HK-2 (cell line): Measurements from ENCODE around the gene POLD2.

Experiments
- DNase-seq: peaks from one replicate; pipeline ENCODE4 v3.0.0-alpha.2; 2018; ENCODE audit not compliant: unreplicated experiment

POLD2 gene

DNA sequence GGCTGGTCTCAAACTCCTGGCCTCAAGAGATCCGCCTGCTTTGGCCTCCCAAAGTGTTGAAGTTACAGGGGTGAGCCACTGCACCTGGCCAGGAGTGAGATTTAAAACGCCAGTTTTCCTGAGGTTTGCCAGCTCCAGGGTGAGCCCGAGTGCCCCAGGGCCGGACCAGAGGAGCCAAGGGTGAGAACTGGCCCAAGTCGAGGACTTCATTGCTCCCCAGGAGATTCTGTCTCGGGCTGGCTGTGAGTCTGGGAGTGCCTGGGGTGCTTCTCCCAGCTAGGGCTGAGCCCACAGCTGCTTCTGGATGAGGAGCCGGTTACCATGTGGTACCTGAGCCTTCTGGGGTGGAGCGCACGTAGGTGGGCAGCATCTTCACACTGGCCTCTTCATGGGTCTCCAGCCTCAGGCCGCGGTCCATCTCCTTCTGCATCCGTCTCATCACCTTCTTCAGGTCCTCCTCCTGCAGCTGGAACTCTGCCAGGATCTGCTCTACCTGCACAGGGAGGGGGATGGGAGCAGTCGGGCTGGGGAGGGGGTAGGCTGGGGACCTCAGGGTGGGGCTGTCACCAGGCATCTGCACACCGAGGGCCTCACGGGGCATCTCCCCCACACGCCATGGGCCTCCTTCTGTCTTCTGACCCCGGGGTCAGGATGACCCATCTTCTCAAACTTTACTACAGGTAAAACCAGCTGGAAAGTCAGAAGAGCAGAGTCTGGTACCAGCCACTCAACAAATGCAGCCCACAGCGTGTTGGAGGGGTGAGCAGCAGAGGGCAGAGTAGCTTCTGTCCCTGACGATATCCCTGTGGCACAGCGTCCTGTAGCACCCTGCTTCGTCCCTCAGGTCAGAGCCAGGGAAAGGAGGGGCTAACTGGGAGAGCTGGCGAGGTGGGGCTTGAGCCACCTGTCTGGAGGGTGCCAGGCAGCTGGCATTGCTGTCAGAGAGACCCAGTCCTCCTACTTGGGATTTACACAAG lies 29.9 kb upstream of the POLD2 start:
- no peak for DNase-seq

GRCh38 chr7:44151956-44152355 lies 28.6 kb upstream of the POLD2 start:
- no peak for DNase-seq

DNA sequence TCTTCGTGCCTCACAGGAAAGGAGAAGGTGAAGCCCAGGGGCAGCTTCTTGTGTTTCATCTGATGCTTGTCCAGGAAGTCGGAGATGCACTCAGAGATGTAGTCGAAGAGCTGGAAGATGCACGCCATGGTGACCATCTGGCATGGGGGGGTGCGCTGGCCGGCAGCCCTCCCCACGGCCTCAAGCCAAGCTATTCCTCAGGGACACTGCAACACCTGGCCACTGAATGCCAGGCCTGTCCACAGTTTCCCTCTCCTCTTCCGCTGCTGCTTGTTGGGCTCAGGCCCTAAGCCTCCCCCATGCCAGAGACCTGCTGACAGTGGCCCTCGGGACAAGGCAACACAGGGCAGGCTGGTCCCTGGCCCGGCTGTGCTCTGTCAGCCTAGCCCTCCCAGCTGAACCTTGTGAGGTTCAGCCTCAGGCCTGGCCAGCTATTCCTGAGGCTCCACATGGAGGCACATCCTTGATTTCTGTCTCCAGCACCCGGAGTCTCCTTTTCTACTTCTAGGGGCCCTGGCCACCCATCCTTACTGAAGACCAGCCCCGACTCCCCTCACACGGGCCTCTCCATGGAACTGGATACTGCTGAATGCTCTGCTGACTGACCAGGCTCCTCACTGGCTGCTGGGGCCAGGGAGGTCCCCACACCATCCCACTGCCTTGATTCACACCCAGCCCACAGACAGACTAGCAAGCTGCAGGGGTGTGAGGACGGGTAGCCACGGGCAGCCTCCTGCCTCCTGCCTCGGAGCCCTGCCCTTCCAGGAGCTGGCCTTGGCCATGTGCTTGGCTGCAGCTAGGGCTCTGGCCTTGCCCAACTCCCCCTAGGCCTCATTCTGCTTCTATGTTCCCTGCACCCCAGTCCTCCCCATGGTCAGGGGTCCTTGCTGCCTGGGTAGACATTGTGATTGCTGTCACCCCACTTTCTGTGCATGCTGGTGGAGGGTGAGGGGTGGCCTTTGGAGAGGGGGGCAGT lies 27.9 kb upstream of the POLD2 start:
- DNase-seq, result no peak

- no peak for DNase-seq
Measured at GRCh38 chr7:44150466-44150832, 27.1 kb upstream of the POLD2 start.

DNA sequence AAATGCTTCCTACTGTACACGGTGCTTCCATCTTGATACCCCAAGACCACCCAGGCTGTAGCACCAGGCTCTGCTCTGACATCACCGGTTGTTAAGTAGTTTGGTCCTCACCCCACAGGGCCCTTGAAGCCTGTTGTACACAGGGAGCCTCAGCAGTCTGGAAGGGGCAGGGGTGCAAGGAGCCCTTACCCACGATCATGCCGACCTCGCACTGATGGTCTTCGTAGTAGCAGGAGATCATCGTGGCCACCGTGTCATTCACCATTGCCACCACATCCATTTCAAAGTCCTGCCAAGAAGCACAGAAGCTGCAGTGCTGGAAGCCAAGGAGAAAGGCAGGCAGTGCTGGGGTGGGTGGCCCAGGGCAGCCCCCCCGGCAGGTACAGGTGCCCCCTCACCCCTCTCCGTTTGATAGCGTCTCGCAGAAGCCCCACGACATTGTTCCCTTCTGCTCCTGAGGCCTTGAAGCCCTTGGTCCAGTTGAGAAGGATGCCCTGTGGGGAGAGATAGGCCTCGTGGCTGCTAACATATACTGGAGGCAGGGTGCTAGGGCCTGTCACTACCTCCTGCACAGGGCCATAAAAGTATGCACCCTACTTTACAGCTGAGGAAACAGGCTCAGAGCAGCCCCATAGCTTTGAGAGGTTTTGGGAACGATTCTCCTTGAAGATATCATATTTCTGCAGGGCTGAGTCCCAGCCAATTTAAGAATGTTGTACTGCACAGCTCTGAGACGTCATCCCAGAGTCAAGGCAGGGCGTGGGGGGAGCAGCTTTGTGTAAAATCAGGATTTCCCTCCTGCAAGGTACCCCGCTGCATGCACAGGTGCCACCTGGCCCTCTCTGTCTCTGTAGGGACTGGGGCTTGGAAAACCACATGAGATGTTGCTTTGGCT lies 26.5 kb upstream of the POLD2 start:
- no peak for DNase-seq

- DNase-seq, result no peak
Measured at GRCh38 chr7:44148961-44149536, 25.7 kb upstream of the POLD2 start.

GRCh38 chr7:44148166-44148565 lies 24.8 kb upstream of the POLD2 start:
- DNase-seq, result no peak

DNA sequence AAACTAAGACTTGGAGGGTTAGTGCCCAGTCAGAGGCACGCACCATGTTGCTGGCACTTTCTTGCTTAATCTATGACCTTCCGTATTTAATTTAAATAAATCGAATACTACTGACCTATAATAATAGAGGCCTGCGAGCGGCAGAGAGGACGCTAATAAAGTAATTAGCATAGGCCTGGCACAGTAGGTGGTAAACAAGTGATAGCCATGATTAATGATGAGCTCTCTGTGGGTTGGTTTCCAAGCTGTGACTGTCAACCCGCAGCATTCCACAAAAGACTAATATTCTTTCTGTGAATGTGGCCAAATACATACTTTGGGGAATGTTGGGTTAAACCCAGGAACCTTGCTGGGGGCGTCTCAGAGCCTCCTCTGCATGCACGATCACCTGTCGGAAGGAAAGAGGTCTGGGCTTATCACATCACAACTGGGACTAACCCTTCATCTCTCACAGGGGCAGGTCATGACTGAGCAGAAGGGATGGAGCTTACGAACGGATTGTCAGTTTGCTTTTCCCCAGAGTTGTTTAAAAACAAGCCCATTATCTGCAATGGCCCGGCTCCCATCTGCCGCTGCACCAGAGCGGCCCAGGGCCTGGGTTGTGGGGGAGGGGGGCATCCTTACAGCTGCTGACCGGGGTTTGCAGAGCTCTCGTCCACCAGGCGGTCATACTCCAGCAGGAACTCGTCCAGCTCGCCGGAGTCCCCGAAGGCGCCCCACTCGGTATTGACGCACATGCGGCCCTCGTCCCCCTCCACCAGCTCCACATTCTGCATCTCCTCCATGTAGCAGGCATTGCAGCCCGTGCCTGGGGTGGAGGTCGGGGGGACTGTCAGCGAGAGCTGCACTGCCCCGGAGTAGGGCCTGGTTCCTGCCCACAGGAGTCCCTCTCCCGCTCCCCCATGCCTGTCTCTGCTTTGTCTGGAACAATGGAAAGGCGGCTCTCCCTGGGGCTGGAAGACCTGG lies 24.0 kb upstream of the POLD2 start:
- DNase-seq, result no peak

GRCh38 chr7:44145969-44146911 lies 22.9 kb upstream of the POLD2 start:
- no peak for DNase-seq

- no peak for DNase-seq
Measured at GRCh38 chr7:44145479-44145968, 22.2 kb upstream of the POLD2 start.

DNA sequence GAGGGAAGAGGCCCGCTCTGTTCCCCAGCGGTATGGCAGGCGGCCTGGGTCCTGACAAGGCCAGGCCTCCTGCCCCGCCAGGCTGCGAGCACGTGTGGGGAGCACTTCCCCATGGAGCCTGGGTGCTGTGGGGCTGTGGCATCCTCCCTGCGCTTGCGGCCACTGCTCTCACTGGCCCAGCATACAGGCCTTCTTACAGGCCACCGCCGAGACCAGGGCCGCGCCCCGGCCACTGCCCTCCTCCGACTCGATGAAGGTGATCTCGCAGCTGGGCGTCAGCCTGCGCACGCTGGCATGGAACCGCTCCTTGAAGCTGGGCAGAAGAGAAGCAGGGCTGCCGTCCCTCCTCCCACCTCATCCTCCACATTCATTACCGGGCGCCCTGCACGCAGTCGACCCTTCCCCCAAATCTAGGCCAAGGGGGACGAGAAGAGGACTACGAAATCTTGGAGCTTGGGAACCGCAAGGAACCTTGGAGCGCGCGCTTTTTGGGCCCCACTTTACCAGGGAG lies 21.7 kb upstream of the POLD2 start:
- DNase-seq, result no peak

- no peak for DNase-seq
Measured at GRCh38 chr7:44144426-44144967, 21.1 kb upstream of the POLD2 start.

DNA sequence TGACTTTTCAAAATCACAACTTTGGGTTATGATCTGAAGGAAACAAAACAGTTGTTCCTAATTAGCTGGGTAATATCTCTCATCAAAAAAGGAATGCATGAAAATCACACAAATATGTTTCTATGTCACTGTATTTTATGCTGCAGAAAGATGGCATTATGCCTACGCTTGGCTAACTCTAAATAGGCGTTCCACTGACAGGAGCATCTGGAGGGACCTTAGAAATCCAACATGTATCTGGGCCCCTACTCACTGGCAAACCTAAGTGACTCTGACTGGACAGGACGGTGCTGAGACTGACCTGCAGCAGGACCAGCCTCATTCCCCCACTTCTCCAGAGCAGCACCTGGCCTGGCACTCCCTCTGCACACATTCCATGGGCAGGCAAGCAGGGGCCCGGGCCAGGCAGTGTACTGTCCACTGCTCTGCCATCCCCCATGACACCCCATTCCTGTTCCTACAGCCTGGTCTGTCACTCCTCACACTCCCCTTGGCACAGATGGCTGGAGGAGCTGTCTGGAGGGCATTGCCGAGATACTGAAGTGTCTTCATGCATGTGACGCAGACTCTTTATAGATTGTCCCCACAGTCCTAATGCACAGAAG lies 20.4 kb upstream of the POLD2 start:
- DNase-seq, result no peak

- no peak for DNase-seq
Measured at GRCh38 chr7:44142028-44142427, 18.7 kb upstream of the POLD2 start.

- no peak for DNase-seq
Measured at GRCh38 chr7:44141221-44141850, 18.0 kb upstream of the POLD2 start, which contains the start of gene MYL7. MYL7 (minus strand) TSS chr7:44141332; CDS start chr7:44141305, 27 bp downstream.

DNA sequence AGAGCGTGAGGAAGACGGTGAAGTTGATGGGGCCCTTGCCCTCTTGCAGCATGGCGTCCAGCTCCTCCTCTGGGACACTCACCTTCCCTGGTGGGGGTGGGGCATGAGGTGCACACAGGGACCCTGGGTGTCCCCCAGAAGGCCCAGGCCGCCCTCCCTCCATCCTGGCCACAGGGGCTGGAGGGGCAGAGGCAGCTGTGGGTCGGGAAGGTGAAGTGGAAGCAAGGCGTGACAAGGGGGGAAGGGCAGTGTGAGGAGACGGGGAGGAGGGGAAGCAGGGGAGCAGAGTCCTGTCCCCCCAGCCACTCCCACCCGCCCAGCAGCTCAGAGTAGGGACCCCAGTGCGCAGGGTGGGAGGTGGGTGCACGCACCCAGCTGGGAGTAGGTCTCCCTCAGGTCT lies 17.0 kb upstream of the POLD2 start:
- DNase-seq, result no peak
